HUES64 (cell line): ENCODE data around the gene DSCAML1.

Source experiments
- H3K27ac ChIP-seq: 2 replicates; pipeline ENCODE4 v1.7.0; 2013; ENCODE audit warnings: low read depth, low read length, inconsistent platforms
- H3K27me3 ChIP-seq: 2 replicates; pipeline ENCODE4 v1.6.1; 2013; ENCODE audit warnings: mild to moderate bottlenecking, low read length; ENCODE audit not compliant: insufficient read depth
- H3K36me3 ChIP-seq: 2 replicates; pipeline ENCODE4 v1.6.1; 2013; ENCODE audit warnings: mild to moderate bottlenecking, low read length; ENCODE audit not compliant: insufficient read depth
- H3K4me1 ChIP-seq: 2 replicates; pipeline ENCODE4 v1.6.1; 2013; ENCODE audit warnings: mild to moderate bottlenecking, low read length, moderate library complexity; ENCODE audit not compliant: insufficient read depth
- H3K4me3 ChIP-seq: 2 replicates; pipeline ENCODE4 v1.5.1; 2013; ENCODE audit warnings: mild to moderate bottlenecking, low read length, moderate library complexity
- H3K9ac ChIP-seq: 2 replicates; pipeline ENCODE4 v1.6.1; 2013; ENCODE audit warnings: mild to moderate bottlenecking, low read depth, low read length
- H3K9me3 ChIP-seq: 2 replicates; pipeline ENCODE4 v1.6.1; 2013; ENCODE audit warnings: low read depth, low read length; ENCODE audit not compliant: insufficient read depth
- WGBS: fragments of 150-250, 120-280 bp; methylation state at CpG from one replicate; pipeline ENCODE4 v1.1.7; 2013; ENCODE audit warnings: missing lambda C conversion rate; 5-methylcytosine and 5-hydroxymethylcytosine counted together

The DSCAML1 gene

GRCh38 chr11:117425679-117426296 lies 371.2 kb downstream of the DSCAML1 start:
- Histone ChIP-seq H3K9me3 (no peaks in the 10 kb centered on the region), H3K27me3 (peaks cover 4% of the 10 kb centered on the region; the same call in 1 of the 2 replicates), H3K36me3 (no peaks in the 10 kb centered on the region), H3K4me3 (no peak overlapping the region), H3K27ac (no peak overlapping the region), H3K4me1 (peaks cover 8% of the 10 kb centered on the region; the same call in 1 of the 2 replicates), H3K9ac (no peak overlapping the region)
- WGBS = 65% methylated on average over 13 of the region's 13 CpGs

- no peaks in the 10 kb centered on the region for H3K9me3 ChIP-seq
- H3K27ac ChIP-seq = no peak overlapping the region
- no peak overlapping the region for H3K9ac ChIP-seq
- no peak overlapping the region for H3K4me3 ChIP-seq
- 74% methylated on average over 4 of the region's 4 CpGs for WGBS
- H3K36me3 ChIP-seq = no peaks in the 10 kb centered on the region
- peaks cover 4% of the 10 kb centered on the region; the same call in 1 of the 2 replicates for H3K27me3 ChIP-seq
- peaks cover 3% of the 10 kb centered on the region; the same call in 1 of the 2 replicates for H3K4me1 ChIP-seq
These were observed 372.2 kb downstream of the DSCAML1 start for GRCh38 chr11:117424781-117425180.

- no peaks in the 10 kb centered on the region for H3K9me3 ChIP-seq
- no peak overlapping the region for H3K9ac ChIP-seq
- H3K27me3 ChIP-seq = peaks cover 4% of the 10 kb centered on the region; the same call in 1 of the 2 replicates
- H3K4me3 ChIP-seq = no peak overlapping the region
- no peak overlapping the region for H3K27ac ChIP-seq
- no peaks in the 10 kb centered on the region for H3K36me3 ChIP-seq
- H3K4me1 ChIP-seq = no peaks in the 10 kb centered on the region
- 89% methylated on average over 14 of the region's 14 CpGs for WGBS
These were observed 373.9 kb downstream of the DSCAML1 start for GRCh38 chr11:117423046-117423575.

- Histone ChIP-seq H3K9ac (no peak overlapping the region), H3K4me1 (no peaks in the 10 kb centered on the region), H3K27ac (no peak overlapping the region), H3K4me3 (no peak overlapping the region), H3K9me3 (no peaks in the 10 kb centered on the region), H3K27me3 (no peaks in the 10 kb centered on the region; the same call in 1 of the 2 replicates), H3K36me3 (no peaks in the 10 kb centered on the region)
- 86% methylated on average over 7 of the region's 7 CpGs for WGBS
These were observed 375.5 kb downstream of the DSCAML1 start for GRCh38 chr11:117421476-117421875.

- H3K4me1 ChIP-seq = no peaks in the 10 kb centered on the region
- no peaks in the 10 kb centered on the region for H3K36me3 ChIP-seq
- H3K4me3 ChIP-seq = no peak overlapping the region
- no peaks in the 10 kb centered on the region; the same call in 1 of the 2 replicates for H3K27me3 ChIP-seq
- no peak overlapping the region for H3K27ac ChIP-seq
- WGBS = 88% methylated on average over 13 of the region's 13 CpGs
- no peaks in the 10 kb centered on the region for H3K9me3 ChIP-seq
- no peak overlapping the region for H3K9ac ChIP-seq
These were observed 376.0 kb downstream of the DSCAML1 start for GRCh38 chr11:117421041-117421440.

- Histone ChIP-seq H3K36me3 (no peaks in the 10 kb centered on the region), H3K27ac (no peak overlapping the region), H3K9me3 (no peaks in the 10 kb centered on the region), H3K27me3 (no peaks in the 10 kb centered on the region; the same call in 1 of the 2 replicates), H3K9ac (no peak overlapping the region), H3K4me3 (no peak overlapping the region), H3K4me1 (no peaks in the 10 kb centered on the region)
- WGBS = 98% methylated on average over 5 of the region's 6 CpGs
These were observed 376.4 kb downstream of the DSCAML1 start for GRCh38 chr11:117420598-117420997.

GRCh38 chr11:117420143-117420485 lies 376.9 kb downstream of the DSCAML1 start:
- H3K9me3 ChIP-seq = no peaks in the 10 kb centered on the region
- 95% methylated on average over 12 of the region's 12 CpGs for WGBS
- no peaks in the 10 kb centered on the region; the same call in 1 of the 2 replicates for H3K27me3 ChIP-seq

GRCh38 chr11:117419482-117420142 lies 377.4 kb downstream of the DSCAML1 start:
- no peaks in the 10 kb centered on the region for H3K9me3 ChIP-seq
- H3K36me3 ChIP-seq = no peaks in the 10 kb centered on the region
- H3K27ac ChIP-seq = no peak overlapping the region
- no peaks in the 10 kb centered on the region for H3K4me1 ChIP-seq
- no peak overlapping the region for H3K4me3 ChIP-seq
- 84% methylated on average over 12 of the region's 12 CpGs for WGBS
- H3K27me3 ChIP-seq = no peaks in the 10 kb centered on the region; the same call in 1 of the 2 replicates
- no peak overlapping the region for H3K9ac ChIP-seq

More at GRCh38 chr11:117420143-117420485, 376.9 kb downstream of the DSCAML1 start:
- no peak overlapping the region for H3K9ac ChIP-seq
- H3K4me3 ChIP-seq = no peak overlapping the region
- no peaks in the 10 kb centered on the region for H3K4me1 ChIP-seq
- H3K27ac ChIP-seq = no peak overlapping the region
- H3K36me3 ChIP-seq = no peaks in the 10 kb centered on the region

GRCh38 chr11:117418737-117419481 lies 378.1 kb downstream of the DSCAML1 start:
- WGBS = 93% methylated on average over 12 of the region's 12 CpGs
- no peak overlapping the region for H3K9ac ChIP-seq
- no peak overlapping the region for H3K4me3 ChIP-seq
- no peaks in the 10 kb centered on the region for H3K4me1 ChIP-seq
- H3K9me3 ChIP-seq = no peaks in the 10 kb centered on the region
- no peaks in the 10 kb centered on the region for H3K36me3 ChIP-seq
- no peak overlapping the region for H3K27ac ChIP-seq
- no peaks in the 10 kb centered on the region; the same call in 1 of the 2 replicates for H3K27me3 ChIP-seq

GRCh38 chr11:117417856-117418255 lies 379.2 kb downstream of the DSCAML1 start:
- Histone ChIP-seq H3K9ac (no peak overlapping the region), H3K9me3 (no peaks in the 10 kb centered on the region), H3K27me3 (no peaks in the 10 kb centered on the region), H3K27ac (no peak overlapping the region), H3K36me3 (no peaks in the 10 kb centered on the region), H3K4me3 (no peak overlapping the region), H3K4me1 (no peaks in the 10 kb centered on the region)
- WGBS = 93% methylated on average over 12 of the region's 12 CpGs

- 72% methylated on average over 6 of the region's 6 CpGs for WGBS
- no peak overlapping the region for H3K4me3 ChIP-seq
- no peaks in the 10 kb centered on the region for H3K36me3 ChIP-seq
- H3K4me1 ChIP-seq = no peaks in the 10 kb centered on the region
- no peak overlapping the region for H3K9ac ChIP-seq
- H3K27me3 ChIP-seq = no peaks in the 10 kb centered on the region
- no peak overlapping the region for H3K27ac ChIP-seq
- no peaks in the 10 kb centered on the region for H3K9me3 ChIP-seq
These were observed 379.7 kb downstream of the DSCAML1 start for GRCh38 chr11:117417342-117417741.
